Stimulated activated CD4-positive, alpha-beta T cell treated with anti-CD3 and anti-CD28 coated beads, Interleukin-12 subunit alpha, Interleukin-12 subunit beta, amount 100 ng/mL, for 48 hours (primary cell): Measurements from ENCODE around the gene HSPA9.
"Not testable (repeated sequence)": the region's sequence is repeated elsewhere in the genome, so short reads cannot be mapped to it uniquely, and the experiment has no call there.

Source experiments
- DNase-seq, 3 donors: peaks; one replicate each; pipeline ENCODE4 v3.0.0-alpha.2; 2020; ENCODE audit warnings: low read depth in 2 of 3, low spot score in 1 of 3

Gene HSPA9

DNA sequence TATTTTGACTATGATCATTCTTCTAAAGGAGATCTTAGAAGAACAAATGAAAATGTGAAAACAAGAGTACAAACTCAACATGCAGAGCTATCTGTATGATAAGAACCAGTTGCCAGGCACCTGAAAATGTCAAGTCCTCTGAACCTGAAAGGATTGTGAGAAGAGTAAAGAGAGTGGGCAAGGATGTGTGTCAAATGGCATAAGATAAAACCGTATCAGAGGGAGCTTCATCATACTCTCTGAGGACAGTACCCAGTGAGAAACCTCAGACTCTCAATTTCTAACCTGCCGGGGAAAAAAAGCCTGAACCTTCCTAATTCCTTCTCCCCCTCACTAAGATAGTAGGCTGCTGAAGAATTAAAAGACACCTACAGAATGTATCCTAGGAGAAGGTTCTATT, 39.0 kb downstream of the HSPA9 start:
- DNase-seq: no peak

DNA sequence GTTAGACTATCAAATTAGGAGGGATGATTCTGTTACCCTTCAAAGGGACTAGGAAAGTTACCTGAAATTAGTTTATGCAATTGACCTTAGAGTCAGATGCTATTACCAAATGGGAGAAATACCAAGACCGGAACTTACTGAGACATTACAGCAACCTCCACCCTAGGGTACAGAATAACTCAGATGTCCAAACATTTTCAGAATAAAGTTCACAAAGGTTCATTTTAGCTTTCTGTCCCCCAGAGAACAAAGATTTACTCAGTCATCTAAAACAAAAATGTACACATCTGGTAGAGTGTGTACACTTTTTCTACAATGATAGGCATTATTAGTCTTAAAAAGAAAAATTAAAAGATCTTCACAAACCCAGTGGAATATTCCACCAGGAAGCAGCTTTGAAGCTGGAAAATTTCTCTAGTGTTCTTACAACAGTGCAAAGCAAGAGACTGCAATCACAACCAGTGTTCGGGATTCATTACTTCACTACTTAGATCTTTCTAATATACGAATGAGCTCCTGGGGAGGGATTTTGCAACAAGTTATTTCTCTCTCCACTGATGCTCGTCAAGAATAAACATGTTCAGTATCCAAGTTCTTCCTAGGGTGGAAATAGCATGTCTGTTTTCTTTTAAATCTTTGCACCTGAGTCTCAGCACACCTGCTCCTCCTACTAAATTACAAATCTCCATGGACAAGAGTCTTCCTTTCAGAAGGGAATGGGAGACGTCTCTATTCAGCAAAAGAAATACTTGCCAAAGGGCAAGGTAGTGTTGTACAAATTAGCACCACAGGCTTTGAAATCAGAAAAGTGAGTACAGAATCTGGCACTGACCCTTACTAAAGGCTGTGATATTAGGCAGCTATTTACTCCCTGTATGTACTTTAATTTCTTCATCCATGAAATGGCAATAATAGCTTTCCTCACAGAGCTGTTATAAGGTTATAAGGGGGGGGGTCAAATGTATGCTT, 40.9 kb downstream of the HSPA9 start:
- no peak for DNase-seq

- DNase-seq: no peak
These were observed 45.4 kb downstream of the HSPA9 start for GRCh38 chr5:138529812-138530211.

DNA sequence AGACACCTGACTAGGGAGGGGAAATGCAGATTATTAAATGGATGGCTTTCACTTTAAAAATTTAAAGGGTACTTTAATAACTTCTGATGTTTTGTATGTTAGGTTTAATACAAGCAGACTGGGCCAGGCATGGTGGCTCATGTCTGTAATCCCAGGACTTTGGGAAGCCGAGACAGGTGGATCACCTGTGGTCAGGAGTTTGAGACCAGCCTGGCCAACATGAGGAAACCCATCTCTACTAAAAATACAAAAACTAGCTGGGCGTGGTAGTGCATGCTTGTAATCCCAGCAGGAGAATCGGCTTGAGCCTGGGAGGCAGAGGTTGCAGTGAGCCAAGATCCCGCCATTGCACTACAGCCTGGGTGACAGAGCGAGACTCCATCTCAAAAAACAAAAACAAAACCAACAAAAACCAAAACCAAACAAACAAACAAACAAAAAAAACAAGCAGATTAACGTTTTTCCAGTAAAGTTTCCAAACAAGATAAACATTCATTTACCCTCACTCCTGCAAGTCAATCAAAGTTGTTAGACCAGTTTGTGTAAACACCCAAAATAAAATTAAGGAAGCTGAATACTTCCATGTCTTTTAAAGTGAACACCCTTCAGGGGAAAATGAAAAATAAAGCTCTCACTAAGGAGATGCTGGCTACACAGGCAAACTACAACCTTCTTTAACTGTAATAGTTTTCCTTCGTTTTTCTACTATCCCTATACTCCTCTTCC, 46.3 kb downstream of the HSPA9 start:
- no peak for DNase-seq

DNA sequence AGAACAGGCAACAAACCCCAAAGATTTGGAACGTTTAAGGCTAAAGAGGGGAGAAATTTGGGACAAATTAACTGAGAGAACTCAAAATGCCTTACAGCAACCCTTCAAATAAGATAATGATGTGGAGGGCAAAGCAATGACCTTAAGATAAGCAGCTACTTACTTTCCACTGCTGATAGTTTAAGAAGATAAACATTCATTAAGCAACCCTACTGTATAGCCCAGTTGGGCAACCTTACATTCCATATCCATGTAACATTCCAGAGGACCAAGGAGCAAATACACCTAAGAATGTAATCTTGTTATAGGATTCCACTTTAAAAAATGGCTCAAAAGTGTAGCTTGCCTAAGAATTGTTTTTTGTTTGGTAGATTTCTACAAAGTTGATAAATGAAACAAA, 47.0 kb downstream of the HSPA9 start:
- no peak for DNase-seq

DNA sequence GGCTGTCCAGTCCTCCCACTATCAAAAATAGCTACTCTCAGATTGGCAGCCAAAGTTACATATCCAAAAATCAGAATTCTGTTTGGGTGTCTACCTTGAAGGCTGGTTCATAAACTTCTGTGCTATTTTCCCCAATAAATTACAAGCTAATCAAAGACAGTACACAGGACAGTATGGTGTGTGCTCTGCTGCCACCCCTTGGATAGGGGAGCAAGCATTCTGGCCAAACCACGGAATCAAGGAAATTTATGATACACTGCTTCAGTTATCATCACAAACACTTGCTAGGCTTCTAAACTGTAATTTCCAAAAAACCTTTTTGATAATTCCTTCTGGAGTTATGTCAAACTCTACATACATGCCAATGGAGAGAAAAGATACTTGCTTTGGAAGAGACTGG, 48.0 kb downstream of the HSPA9 start:
- DNase-seq: no peak

GRCh38 chr5:138523406-138523805, 51.8 kb downstream of the HSPA9 start:
- DNase-seq: no peak

DNA sequence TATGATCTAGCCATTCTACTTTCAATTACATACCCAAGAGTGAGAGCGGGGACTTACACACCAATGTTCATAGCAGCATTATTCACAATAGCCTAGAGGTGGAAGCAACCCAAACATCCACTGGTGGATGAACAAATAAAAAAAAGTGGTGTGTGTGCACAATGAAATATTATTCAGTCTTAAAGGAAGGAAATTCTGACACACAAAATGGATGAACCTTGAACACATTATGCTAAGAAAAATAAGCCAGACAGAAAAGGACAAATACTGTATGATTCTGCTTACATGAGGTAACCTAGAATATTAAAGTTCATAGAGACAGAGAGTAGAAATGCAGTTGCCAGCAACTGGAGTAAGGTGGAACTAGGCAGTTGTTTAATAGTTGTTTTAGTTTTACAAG, 54.2 kb downstream of the HSPA9 start:
- DNase-seq: no peak

GRCh38 chr5:138517437-138517836, 57.8 kb downstream of the HSPA9 start:
- no peak for DNase-seq

DNA sequence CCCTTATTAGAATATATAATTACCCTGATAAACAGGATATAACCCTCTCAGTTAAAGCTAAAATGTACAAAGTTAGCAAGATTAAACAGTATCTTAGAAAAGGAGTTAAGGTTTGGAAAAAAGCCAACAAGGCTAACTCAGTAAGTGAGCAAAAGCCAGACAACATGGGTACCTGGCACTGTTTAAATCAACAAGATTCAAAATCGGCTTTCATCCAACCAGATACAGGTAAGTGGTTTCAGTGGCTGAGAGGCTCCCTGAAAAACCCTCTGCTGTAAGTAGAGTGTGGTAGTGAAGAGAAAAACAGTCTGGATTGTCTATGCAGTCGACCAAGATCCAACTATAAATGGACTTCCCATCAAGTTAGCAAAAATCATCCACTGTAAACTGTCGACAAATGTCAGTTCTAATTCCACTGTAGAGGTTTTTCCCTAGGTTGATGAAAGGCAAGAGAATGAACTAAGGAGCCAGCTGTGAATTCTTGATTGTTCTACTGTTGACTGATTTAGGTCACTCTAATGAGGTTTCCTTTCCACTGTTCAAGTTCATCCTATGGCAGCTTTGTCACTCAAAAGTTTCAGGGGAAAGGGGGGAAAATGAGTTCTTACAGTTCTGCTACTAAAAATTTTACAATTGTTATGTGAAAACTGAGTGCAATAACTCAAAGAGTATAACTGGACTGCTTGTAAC, 59.5 kb downstream of the HSPA9 start:
- DNase-seq: no peak

GRCh38 chr5:138514021-138514420, 61.2 kb downstream of the HSPA9 start:
- DNase-seq: no peak

DNA sequence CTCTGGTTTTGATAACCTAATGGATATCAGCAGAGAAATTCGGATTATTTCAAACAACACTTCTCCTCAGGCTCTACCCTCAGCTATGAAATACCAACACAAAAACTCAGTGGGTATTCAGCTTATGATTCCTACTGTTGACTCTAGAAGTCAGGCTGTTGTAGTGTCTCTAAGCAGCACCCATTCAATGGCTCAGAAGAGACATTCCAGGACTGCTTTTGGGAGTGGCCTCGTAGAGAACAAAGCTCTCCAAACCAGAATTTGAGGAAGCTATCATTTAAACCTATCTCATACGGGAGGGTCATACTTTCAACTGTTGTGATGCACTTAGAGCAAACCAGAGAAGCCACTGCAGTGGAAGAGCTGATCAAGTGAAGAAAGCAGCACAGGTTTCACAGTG, 66.2 kb downstream of the HSPA9 start:
- no peak for DNase-seq

DNA sequence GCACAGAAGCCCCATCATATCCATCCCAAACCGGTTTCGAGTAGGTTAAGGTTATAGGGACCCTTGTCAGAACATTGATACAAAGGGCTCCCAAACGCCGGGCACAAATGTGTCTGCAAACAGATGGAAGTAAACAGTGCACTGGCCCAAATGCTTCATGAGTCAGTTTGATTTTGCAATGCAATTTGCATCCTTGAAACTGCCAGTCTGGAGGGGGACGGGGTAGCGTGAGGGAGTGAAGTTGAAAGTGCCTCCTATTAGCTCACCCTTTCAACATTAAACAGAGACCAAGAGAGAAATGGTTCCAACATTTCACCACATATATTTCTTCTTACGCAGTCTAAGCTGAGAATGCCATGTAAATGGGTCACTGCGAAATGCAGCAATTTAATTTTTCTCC, 67.7 kb downstream of the HSPA9 start:
- not testable (repeated sequence) for DNase-seq

- DNase-seq: no peak
These were observed 68.6 kb downstream of the HSPA9 start for GRCh38 chr5:138506370-138507306.

GRCh38 chr5:138504799-138505198, 70.4 kb downstream of the HSPA9 start:
- DNase-seq: no peak
